Ascending aorta (tissue), 2 donors: ENCODE measurements around the gene IL4R. TPM values are rescaled to one million over a fixed set of nuclear protein-coding genes. Genes with fewer than 3 reads are reported as not detected.

Experiments used
- DNase-seq, 2 donors: peaks; one replicate each; pipeline ENCODE4 v3.0.0-alpha.2; 2019; ENCODE audit warnings: low spot score in 2 of 2
- H3K27ac ChIP-seq, 2 donors: fragments of 200-600 bp; sonication (generic); one replicate each; pipeline ENCODE4 v1.5.1; 2016 to 2017; ENCODE audit warnings: mild to moderate bottlenecking in 1 of 2
- H3K27me3 ChIP-seq: fragments of 200-600 bp; sonication (generic); one replicate; pipeline ENCODE4 v1.5.1; 2017
- H3K36me3 ChIP-seq, 2 donors: fragments of 200-600 bp; sonication (generic); one replicate each; pipeline ENCODE4 v1.5.1; 2016
- H3K4me1 ChIP-seq, 2 donors: fragments of 200-600 bp; sonication (generic); one replicate each; pipeline ENCODE4 v1.5.1; 2016 to 2017; ENCODE audit warnings: mild to moderate bottlenecking in 1 of 2
- H3K4me3 ChIP-seq, 2 donors: fragments of 200-600 bp; sonication (generic); one replicate each; pipeline ENCODE4 v1.5.1; 2016 to 2017; ENCODE audit warnings: mild to moderate bottlenecking in 1 of 2
- H3K9me3 ChIP-seq, 2 donors: fragments of 200-600 bp; sonication (generic); one replicate each; pipeline ENCODE4 v1.5.1; 2016
- intact Hi-C: fragments of 100-400 bp; cut with DNase I; formaldehyde crosslinking; loops from one replicate; pipeline ENCODE4 v1.15.1; 2023
- total RNA-seq: library from RNA; depleted of rRNA; stranded (reverse); fragments of >200 nt; gene quantifications from one replicate; pipeline ENCODE4 v1.1.0, GENCODE V29; 2016
- TF ChIP-seq, protein P1 (sequence below), 3 experiments: fragments of 200-600 bp in 2 of 3; fragments of 450-650 bp in 1 of 3; sonication (generic) in 2 of 3; IDR thresholded peaks; one replicate each; pipeline ENCODE4 v1.5.1; 2016 to 2019; ENCODE audit warnings: antibody characterized with exemption in 3 of 3, mild to moderate bottlenecking in 1 of 3, moderate library complexity in 1 of 3

IL4R gene
- total RNA-seq, 1 donor from 2014 or later, result 88.7 TPM

- TF ChIP-seq, protein P1, sequence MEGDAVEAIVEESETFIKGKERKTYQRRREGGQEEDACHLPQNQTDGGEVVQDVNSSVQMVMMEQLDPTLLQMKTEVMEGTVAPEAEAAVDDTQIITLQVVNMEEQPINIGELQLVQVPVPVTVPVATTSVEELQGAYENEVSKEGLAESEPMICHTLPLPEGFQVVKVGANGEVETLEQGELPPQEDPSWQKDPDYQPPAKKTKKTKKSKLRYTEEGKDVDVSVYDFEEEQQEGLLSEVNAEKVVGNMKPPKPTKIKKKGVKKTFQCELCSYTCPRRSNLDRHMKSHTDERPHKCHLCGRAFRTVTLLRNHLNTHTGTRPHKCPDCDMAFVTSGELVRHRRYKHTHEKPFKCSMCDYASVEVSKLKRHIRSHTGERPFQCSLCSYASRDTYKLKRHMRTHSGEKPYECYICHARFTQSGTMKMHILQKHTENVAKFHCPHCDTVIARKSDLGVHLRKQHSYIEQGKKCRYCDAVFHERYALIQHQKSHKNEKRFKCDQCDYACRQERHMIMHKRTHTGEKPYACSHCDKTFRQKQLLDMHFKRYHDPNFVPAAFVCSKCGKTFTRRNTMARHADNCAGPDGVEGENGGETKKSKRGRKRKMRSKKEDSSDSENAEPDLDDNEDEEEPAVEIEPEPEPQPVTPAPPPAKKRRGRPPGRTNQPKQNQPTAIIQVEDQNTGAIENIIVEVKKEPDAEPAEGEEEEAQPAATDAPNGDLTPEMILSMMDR (IDR thresholded peaks at IDR 0.05), result no peak
- Histone ChIP-seq H3K4me3 (no peak overlapping the region), H3K27ac (no peak overlapping the region), H3K9me3 (no peaks in the 10 kb centered on the region), H3K27me3 (no peaks in the 10 kb centered on the region), H3K36me3 (no peaks in the 10 kb centered on the region), H3K4me1 (no peaks in the 10 kb centered on the region)
- intact Hi-C loops, result no loop called here
- peak in 1 of 2 donors; percentile 28 for DNase-seq
Measured at GRCh38 chr16:27377666-27378485, 64.1 kb downstream of the IL4R start.

- Histone ChIP-seq H3K27ac (no peak overlapping the region), H3K27me3 (no peaks in the 10 kb centered on the region), H3K4me3 (no peak overlapping the region), H3K9me3 (no peaks in the 10 kb centered on the region), H3K36me3 (no peaks in the 10 kb centered on the region), H3K4me1 (no peaks in the 10 kb centered on the region)
- intact Hi-C loops, result no loop called here
- TF ChIP-seq, protein P1 (IDR thresholded peaks at IDR 0.05), result no peak
- peak in 1 of 2 donors; percentile 43 for DNase-seq
Measured at GRCh38 chr16:27378871-27379481, 65.2 kb downstream of the IL4R start.

DNA sequence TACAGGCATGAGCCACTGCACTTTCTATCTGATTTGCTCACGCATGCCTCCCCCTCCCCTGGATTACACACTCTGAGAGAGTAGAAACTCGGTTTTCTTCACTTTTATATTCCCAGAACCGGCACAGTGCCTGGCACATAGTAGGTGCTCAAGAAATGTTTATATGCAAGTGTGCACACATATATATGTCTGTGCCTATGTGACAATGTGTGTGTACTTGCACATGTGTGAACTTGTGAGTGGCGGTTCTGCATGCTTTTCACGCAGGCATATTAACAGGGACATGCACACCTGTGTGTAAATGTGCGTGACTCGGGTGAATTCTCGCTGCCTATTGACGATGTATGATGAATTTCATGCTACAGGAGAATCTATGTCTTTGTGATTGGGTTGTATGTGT, 66.1 kb downstream of the IL4R start:
- peak in 1 of 2 donors; percentile 31 for DNase-seq
- H3K36me3 ChIP-seq, result no peaks in the 10 kb centered on the region
- no peak overlapping the region for H3K27ac ChIP-seq
- no peaks in the 10 kb centered on the region for H3K4me1 ChIP-seq
- TF ChIP-seq, protein P1 (IDR thresholded peaks at IDR 0.05), result no peak
- H3K4me3 ChIP-seq, result no peak overlapping the region
- intact Hi-C loops, result no loop called here
- no peaks in the 10 kb centered on the region for H3K9me3 ChIP-seq
- no peaks in the 10 kb centered on the region for H3K27me3 ChIP-seq

DNA sequence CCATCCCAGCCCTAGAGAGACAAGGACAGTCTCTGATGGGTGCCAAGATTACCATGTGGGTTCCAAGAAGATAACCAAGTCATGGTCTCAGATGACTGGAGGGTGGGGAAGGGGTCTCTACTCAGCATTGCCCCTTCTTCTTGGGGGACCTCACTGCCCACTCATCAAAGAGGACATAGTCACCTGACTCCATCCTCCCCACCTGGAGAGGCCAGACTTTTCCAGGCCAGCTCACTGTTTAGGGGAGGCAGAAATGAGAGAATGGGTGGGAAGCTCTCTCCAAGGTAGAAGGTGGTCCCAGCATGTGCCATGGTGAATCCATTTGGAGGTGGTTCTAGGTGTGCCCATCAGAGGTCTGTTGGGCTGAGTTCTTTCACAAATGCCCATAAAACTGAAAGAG, 67.5 kb downstream of the IL4R start:
- DNase-seq, result peak in 1 of 2 donors; percentile 15

DNA sequence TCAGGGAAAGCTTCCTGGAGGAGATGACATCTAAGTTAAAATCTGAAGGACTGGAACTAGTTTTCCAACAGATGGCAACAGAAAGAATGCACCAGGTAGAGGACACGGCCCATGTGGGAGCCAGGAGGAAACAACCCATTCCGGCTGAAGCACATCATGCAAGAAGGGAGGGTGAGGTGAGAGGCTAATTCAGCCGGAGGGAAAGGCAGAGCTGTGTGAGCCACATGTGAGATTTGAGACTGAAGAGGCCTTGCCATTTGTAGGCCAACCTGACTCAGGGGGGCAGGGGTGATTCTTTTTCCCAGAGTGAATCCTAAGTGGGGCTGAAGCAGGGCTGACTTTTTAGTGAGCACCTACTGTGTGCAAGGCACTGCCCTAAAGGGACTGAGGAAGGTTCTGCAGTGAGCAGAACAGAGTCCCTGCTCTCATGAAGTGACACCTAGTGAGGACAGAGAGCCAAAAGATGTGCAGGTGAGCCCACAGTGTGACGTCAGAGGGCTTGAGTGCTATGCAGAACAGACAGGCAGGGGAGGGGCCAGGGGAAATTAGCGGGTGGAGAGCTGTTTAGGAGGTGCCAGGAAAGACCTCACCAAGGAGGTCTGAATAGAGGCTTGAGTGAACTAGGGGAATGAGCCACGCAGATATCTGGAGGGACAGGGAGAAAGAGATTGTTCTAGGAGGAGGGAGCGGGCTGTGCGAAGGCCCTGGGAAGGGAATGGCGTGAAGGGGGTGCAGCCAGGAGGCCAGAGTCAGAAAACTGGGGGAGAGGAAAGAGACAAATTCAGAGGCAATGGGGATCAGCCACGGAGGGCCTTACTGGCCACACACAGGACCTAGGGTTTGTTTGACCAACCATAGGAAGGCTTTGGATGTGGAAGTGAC, 68.4 kb downstream of the IL4R start:
- H3K9me3 ChIP-seq, result no peaks in the 10 kb centered on the region
- no peaks in the 10 kb centered on the region for H3K4me1 ChIP-seq
- H3K27me3 ChIP-seq, result no peaks in the 10 kb centered on the region
- no peaks in the 10 kb centered on the region for H3K36me3 ChIP-seq
- no peak overlapping the region for H3K4me3 ChIP-seq
- DNase-seq, result peak in 1 of 2 donors; percentile 33
- TF ChIP-seq, protein P1 (IDR thresholded peaks at IDR 0.05), result no peak
- intact Hi-C loops, result no loop called here
- H3K27ac ChIP-seq, result no peak overlapping the region

More for the DNA sequence above, 67.5 kb downstream of the IL4R start:
- no peaks in the 10 kb centered on the region for H3K36me3 ChIP-seq
- no peaks in the 10 kb centered on the region for H3K4me1 ChIP-seq
- H3K4me3 ChIP-seq, result no peak overlapping the region
- no peaks in the 10 kb centered on the region for H3K9me3 ChIP-seq
- TF ChIP-seq, protein P1 (IDR thresholded peaks at IDR 0.05), result no peak
- intact Hi-C loops, result no loop called here
- H3K27me3 ChIP-seq, result no peaks in the 10 kb centered on the region
- no peak overlapping the region for H3K27ac ChIP-seq
